HCT116 (cell line): ENCODE measurements around the gene TMTC2. TPM values are rescaled to one million over a fixed set of nuclear protein-coding genes. Genes with fewer than 3 reads are reported as not detected.

Experiments
- ATAC-seq: fragments of 200-7000 bp; cut with Tn5 transposase; 2 replicates; pipeline ENCODE4 v1.9.1; 2020; ENCODE audit warnings: mild to moderate bottlenecking, moderate library complexity
- BruUV-seq: library from RNA; stranded (reverse); fragments of 400-500 nt; replicated peaks from 2 replicates; lab custom pipeline; 2021; lab: Mats Ljungman, UMichigan
- CTCF ChIA-PET: fragments of 300-600 bp; sonication (Branson Sonifier 250); formaldehyde crosslinking; loops from one replicate; lab custom pipeline; 2021; ENCODE audit warnings: antibody characterized with exemption; lab: Charles Lee
- POLR2A ChIA-PET: fragments of 300-600, 350-600 bp; sonication (Branson Sonifier 250); formaldehyde crosslinking; loops from one replicate; lab custom pipeline; 2021; ENCODE audit warnings: antibody characterized with exemption; lab: Charles Lee
- RAD21 ChIA-PET, 2 experiments: fragments of 300-600 bp; sonication (Branson Sonifier 250); formaldehyde crosslinking; loops; one replicate each; lab custom pipeline; 2023; ENCODE audit warnings: low total read pairs in 2 of 2; ENCODE audit not compliant: uncharacterized antibody in 2 of 2, unreplicated experiment in 2 of 2, low non-redundant PET in 1 of 2; lab: Charles Lee
- DNase-seq: peaks from one replicate; pipeline ENCODE4 v3.0.0-alpha.2; 2010; ENCODE audit warnings: low read depth, low spot score
- H2AFZ ChIP-seq: fragments of 200-600 bp; shearing (Covaris generic), sonication (generic); 2 replicates; pipeline ENCODE4 v1.6.1; 2017; ENCODE audit warnings: low read depth, mixed run types, mixed read lengths, antibody characterized with exemption, low read length; ENCODE audit not compliant: poor library complexity, severe bottlenecking
- H3K27ac ChIP-seq: 2 replicates; pipeline ENCODE4 v1.5.1; 2012; ENCODE audit warnings: low read depth, low read length
- H3K27me3 ChIP-seq: fragments of 200-600 bp; sonication (generic); 2 replicates; pipeline ENCODE4 v1.6.1; 2016; ENCODE audit warnings: mixed run types, low read length, mixed read lengths; ENCODE audit not compliant: insufficient read depth
- H3K36me3 ChIP-seq, 2 experiments: fragments of 200-500 bp in 1 of 2; fragments of 200-600 bp in 1 of 2; sonication (Bioruptor generic) in 1 of 2; sonication (generic) in 1 of 2; 2 replicates each; pipeline versions ENCODE4 v1.5.1 to v1.6.1; 2014 to 2016; ENCODE audit warnings: low read length in 2 of 2, inconsistent platforms in 1 of 2, mixed read lengths in 1 of 2, mixed run types in 1 of 2; ENCODE audit not compliant: insufficient read depth in 2 of 2, control insufficient read depth in 1 of 2
- H3K4me1 ChIP-seq, 2 experiments: fragments of 200-600 bp in 1 of 2; sonication (generic) in 1 of 2; 2 replicates each; pipeline versions ENCODE4 v1.5.1 to v1.6.1; 2012 to 2017; ENCODE audit warnings: low read length in 2 of 2, inconsistent platforms in 1 of 2, mild to moderate bottlenecking in 1 of 2, mixed read lengths in 1 of 2, mixed run types in 1 of 2, moderate library complexity in 1 of 2; ENCODE audit not compliant: insufficient read depth in 2 of 2, control insufficient read depth in 1 of 2
- H3K4me2 ChIP-seq: fragments of 200-600 bp; sonication (generic); 2 replicates; pipeline ENCODE4 v1.6.1; 2017; ENCODE audit warnings: mixed run types, low read length, mixed read lengths
- H3K4me3 ChIP-seq, 2 experiments: fragments of 200-600 bp in 1 of 2; sonication (generic) in 1 of 2; replicated peaks in 1 of 2; 2 replicates each; pipeline ENCODE4 v1.5.1; 2011 to 2016; ENCODE audit warnings: low read length in 2 of 2, control low read depth in 1 of 2, low read depth in 1 of 2, mild to moderate bottlenecking in 1 of 2, mixed read lengths in 1 of 2, mixed run types in 1 of 2
- H3K79me2 ChIP-seq: fragments of 200-600 bp; sonication (generic); 2 replicates; pipeline ENCODE4 v1.6.1; 2017; ENCODE audit warnings: mild to moderate bottlenecking, mixed run types, low read length, moderate library complexity, mixed read lengths; ENCODE audit not compliant: insufficient read depth
- H3K9ac ChIP-seq: fragments of 200-600 bp; sonication (generic); 2 replicates; pipeline ENCODE4 v1.6.1; 2016; ENCODE audit warnings: low read length, mixed read lengths
- H3K9me2 ChIP-seq: fragments of 200-600 bp; sonication (generic), shearing (Covaris generic); 2 replicates; pipeline ENCODE4 v1.6.1; 2017; ENCODE audit warnings: mixed run types, mild to moderate bottlenecking, moderate library complexity; ENCODE audit not compliant: insufficient read depth
- H3K9me3 ChIP-seq, 2 experiments: fragments of 200-500 bp in 1 of 2; fragments of 200-600 bp in 1 of 2; sonication (Bioruptor generic) in 1 of 2; sonication (generic) in 1 of 2; 2 replicates each; pipeline ENCODE4 v1.6.1; 2014 to 2017; ENCODE audit warnings: low read length in 2 of 2, mixed read lengths in 2 of 2, inconsistent platforms in 1 of 2, low read depth in 1 of 2, mild to moderate bottlenecking in 1 of 2, mixed run types in 1 of 2, moderate library complexity in 1 of 2; ENCODE audit not compliant: control insufficient read depth in 1 of 2, insufficient read depth in 1 of 2
- H4K20me1 ChIP-seq: fragments of 200-600 bp; sonication (generic), shearing (Covaris generic); 2 replicates; pipeline ENCODE4 v1.6.1; 2017; ENCODE audit warnings: mixed run types, mild to moderate bottlenecking, moderate library complexity; ENCODE audit not compliant: insufficient read depth
- ATF3 ChIP-seq: IDR thresholded peaks from 2 replicates; pipeline ENCODE4 v1.6.1; 2012
- CBX3 ChIP-seq: IDR thresholded peaks from 2 replicates; pipeline ENCODE4 v1.6.1; 2012; ENCODE audit warnings: low read depth
- CEBPB ChIP-seq: IDR thresholded peaks from 2 replicates; pipeline ENCODE4 v1.6.1; 2012; ENCODE audit warnings: low read depth
- EZH2phosphoT487 ChIP-seq: fragments of 200-600 bp; IDR thresholded peaks from 2 replicates; pipeline ENCODE4 v1.6.1; 2018; ENCODE audit warnings: antibody characterized with exemption, borderline replicate concordance
- FOSL1 ChIP-seq: IDR thresholded peaks from 2 replicates; pipeline ENCODE4 v1.6.1; 2012; ENCODE audit warnings: low read depth
- POLR2A ChIP-seq: IDR thresholded peaks from 2 replicates; pipeline ENCODE4 v1.7.0; 2011; ENCODE audit warnings: borderline replicate concordance; ENCODE audit not compliant: insufficient read depth, insufficient read length; ENCODE audit errors: extremely low read depth
- POLR2AphosphoS5 ChIP-seq: IDR thresholded peaks from 2 replicates; pipeline ENCODE4 v1.6.1; 2011; ENCODE audit warnings: mild to moderate bottlenecking, low read depth, low read length, moderate library complexity
- TCF7L2 ChIP-seq: IDR thresholded peaks from 2 replicates; pipeline ENCODE4 v1.7.0; 2011; ENCODE audit warnings: borderline replicate concordance, inconsistent platforms; ENCODE audit not compliant: insufficient read depth, insufficient read length; ENCODE audit errors: extremely low read depth
- ZNF274 ChIP-seq: fragments of 200-500 bp; sonication (Bioruptor generic); IDR thresholded peaks from 2 replicates; pipeline ENCODE4 v1.6.1; 2014; ENCODE audit warnings: mild to moderate bottlenecking, low read depth, low read length, inconsistent platforms
- intact Hi-C: fragments of 100-400 bp; cut with micrococcal nuclease; formaldehyde crosslinking; loops from 2 replicates; pipeline ENCODE4 v1.10.0; 2022
- total RNA-seq: library from RNA; stranded (reverse); gene quantifications from one replicate; pipeline ENCODE4 v1.2.1, GENCODE V29; 2021; ENCODE audit not compliant: unreplicated experiment

Gene TMTC2
- total RNA-seq, 1 experiment from 2014 or later, result 11.5 TPM

- Histone ChIP-seq H3K4me2 (no peak overlapping the region), H3K4me1 (no peaks in the 10 kb centered on the region), H3K27ac (no peak overlapping the region), H3K4me3 (no peak overlapping the region), H3K9ac (no peak overlapping the region), H3K36me3 (no peaks in the 10 kb centered on the region), H4K20me1 (no peaks in the 10 kb centered on the region), H3K9me2 (0 out of 2 replicates have a peak, but pooled peaks cover 6% of the 10 kb centered on the region), H2AFZ (no peak overlapping the region), H3K9me3 (no peaks in the 10 kb centered on the region), H3K79me2 (no peaks in the 10 kb centered on the region), H3K27me3 (no peaks in the 10 kb centered on the region)
- intact Hi-C loops, result no loop called here
- TF ChIP-seq EZH2phosphoT487 (no peak), CEBPB (no peak), POLR2A (no peak), ZNF274 (no peak), POLR2AphosphoS5 (no peak), ATF3 (no peak)
- RAD21 ChIA-PET, result no interaction called here
- CTCF ChIA-PET, result interaction anchor here (1.4 kb wide), 1 partner anchor 12 kb away, joined by 3 read pairs; no protein-coding TSS in a partner anchor
- DNase-seq (no peak), ATAC-seq (no peak)
- POLR2A ChIA-PET, result no interaction called here
- BruUV-seq, result no TSS peak
These were observed 13.8 kb upstream of the TMTC2 start for GRCh38 chr12:82672811-82673495.

- no peaks in the 10 kb centered on the region for H3K36me3 ChIP-seq
- no peaks in the 10 kb centered on the region for H3K9me3 ChIP-seq
- ChIA-PET CTCF (interaction anchor here (1.5 kb wide), 1 partner anchor 19 kb away, joined by 3 read pairs; no protein-coding TSS in a partner anchor), RAD21 (no interaction called here), POLR2A (no interaction called here)
- no peaks in the 10 kb centered on the region for H3K27me3 ChIP-seq
- H2AFZ ChIP-seq, result no peak overlapping the region
- H3K9ac ChIP-seq, result no peak overlapping the region
- DNase-seq (no peak), ATAC-seq (no peak)
- no peaks in the 10 kb centered on the region for H3K4me1 ChIP-seq
- H3K4me3 ChIP-seq, result no peak overlapping the region
- no peak for TF ChIP-seq CBX3
- no peak for TF ChIP-seq TCF7L2
- no peak for TF ChIP-seq FOSL1
- no peaks in the 10 kb centered on the region for H4K20me1 ChIP-seq
- 0 out of 2 replicates have a peak, but pooled peaks cover 6% of the 10 kb centered on the region for H3K9me2 ChIP-seq
- H3K79me2 ChIP-seq, result no peaks in the 10 kb centered on the region
- BruUV-seq, result no TSS peak
- H3K27ac ChIP-seq, result no peak overlapping the region
- no peak overlapping the region for H3K4me2 ChIP-seq
- intact Hi-C loops, result no loop called here
These were observed 13.0 kb upstream of the TMTC2 start for GRCh38 chr12:82673698-82674097.
